ENCODE measurements around the gene SH2D4B. TPM values are rescaled to one million over a fixed set of nuclear protein-coding genes. Genes with fewer than 3 reads are reported as not detected.

Gene SH2D4B
- total and polyA plus RNA-seq, 2 of the 13 experiments (the other 11 are each of a cell fraction or from before 2014, with no cell fraction given) = not detected

DNA sequence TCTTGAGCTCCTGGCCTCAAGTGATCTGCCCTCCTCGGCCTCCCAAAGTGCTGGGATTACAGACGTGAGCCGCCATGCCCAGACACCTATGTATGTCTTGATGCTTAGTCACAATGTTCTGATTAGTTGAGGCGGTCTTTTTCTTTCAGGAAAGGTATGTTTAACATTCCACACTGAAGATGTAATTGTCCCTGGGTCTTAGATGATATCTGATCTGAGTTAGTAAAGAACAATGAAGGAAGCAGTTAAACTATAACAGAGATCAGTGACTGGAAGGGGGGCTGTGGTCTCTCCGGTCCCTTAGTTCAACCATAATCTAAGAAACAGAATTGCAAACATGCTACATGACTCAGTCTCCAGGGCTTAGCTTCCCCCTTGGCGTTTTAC lies 31.5 kb upstream of the SH2D4B start (continued):
- TF ChIP-seq, protein P1, sequence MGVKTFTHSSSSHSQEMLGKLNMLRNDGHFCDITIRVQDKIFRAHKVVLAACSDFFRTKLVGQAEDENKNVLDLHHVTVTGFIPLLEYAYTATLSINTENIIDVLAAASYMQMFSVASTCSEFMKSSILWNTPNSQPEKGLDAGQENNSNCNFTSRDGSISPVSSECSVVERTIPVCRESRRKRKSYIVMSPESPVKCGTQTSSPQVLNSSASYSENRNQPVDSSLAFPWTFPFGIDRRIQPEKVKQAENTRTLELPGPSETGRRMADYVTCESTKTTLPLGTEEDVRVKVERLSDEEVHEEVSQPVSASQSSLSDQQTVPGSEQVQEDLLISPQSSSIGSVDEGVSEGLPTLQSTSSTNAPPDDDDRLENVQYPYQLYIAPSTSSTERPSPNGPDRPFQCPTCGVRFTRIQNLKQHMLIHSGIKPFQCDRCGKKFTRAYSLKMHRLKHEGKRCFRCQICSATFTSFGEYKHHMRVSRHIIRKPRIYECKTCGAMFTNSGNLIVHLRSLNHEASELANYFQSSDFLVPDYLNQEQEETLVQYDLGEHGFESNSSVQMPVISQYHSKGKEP (CRISPR knock-in tag; IDR thresholded peaks at IDR 0.05) = no peak
- TF ChIP-seq ZNF615 (CRISPR knock-in tag; IDR thresholded peaks at IDR 0.05; ENCODE audit: borderline replicate concordance) (0 out of 2 replicates have a peak, but pooled peaks have one; percentile 25), ZNF30 (CRISPR knock-in tag; IDR thresholded peaks at IDR 0.05) (no peak), ETV5 (CRISPR knock-in tag; IDR thresholded peaks at IDR 0.05; ENCODE audit: borderline replicate concordance) (peak; percentile 13; the same call in 1 of the 2 replicates), ZNF547 (CRISPR knock-in tag; IDR thresholded peaks at IDR 0.05) (no peak), SOX6 (IDR thresholded peaks at IDR 0.05) (no peak), SOX6 (CRISPR knock-in tag; IDR thresholded peaks at IDR 0.05) (peak; percentile 82; the same call in 1 of the 2 replicates)

DNA sequence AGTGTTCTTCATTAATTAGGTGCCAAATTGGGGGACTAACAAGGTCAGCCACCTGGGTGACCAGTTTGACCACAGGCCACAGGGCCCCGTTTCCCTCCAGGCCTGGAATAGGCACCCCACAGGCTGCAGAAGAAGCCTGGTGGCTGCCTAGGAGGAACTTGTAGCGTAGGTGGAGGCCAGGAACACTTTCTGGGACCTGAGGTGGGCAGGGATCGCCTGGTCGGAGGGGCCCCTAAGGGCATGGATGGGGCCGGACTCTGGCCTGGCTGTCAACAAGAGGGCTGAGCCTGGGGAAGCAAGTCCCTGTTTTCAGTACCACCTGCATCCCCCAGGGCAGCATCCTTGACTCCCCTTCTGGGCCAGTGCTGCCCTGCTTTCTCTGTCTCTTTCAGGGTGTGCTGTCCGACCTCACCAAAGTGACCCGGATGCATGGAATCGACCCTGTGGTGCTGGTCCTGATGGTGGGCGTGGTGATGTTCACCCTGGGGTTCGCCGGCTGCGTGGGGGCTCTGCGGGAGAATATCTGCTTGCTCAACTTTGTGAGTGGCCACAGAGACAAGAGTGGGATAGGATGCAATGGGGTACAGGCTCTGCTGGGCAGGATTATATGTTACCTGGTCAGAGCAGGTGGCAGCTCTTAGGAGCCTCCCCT lies 30.7 kb upstream of the SH2D4B start:
- Histone ChIP-seq H3K27me3 (ENCODE audit: control insufficient read depth in 1 of 2, insufficient read depth in 2 of 2, low read length in 2 of 2) (no peaks in the 10 kb centered on the region), H3K79me2 (ENCODE audit: insufficient read depth, low read length) (peaks cover 37% of the 10 kb centered on the region), H3K27ac (ENCODE audit: extremely low read length, insufficient read depth, low read length) (peak overlapping the region; percentile 54), H3K9me3 (ENCODE audit: low read length) (no peaks in the 10 kb centered on the region), H3K36me3 (replicated peaks in 1 of 2; ENCODE audit: control insufficient read depth in 1 of 2, insufficient read depth in 2 of 2, low read length in 2 of 2) (peaks cover 22 to 42% of the 10 kb centered on the region in 2 experiments), H3K4me3 (replicated peaks in 1 of 3; ENCODE audit: insufficient read depth in 1 of 3, low read depth in 2 of 3, low read length in 3 of 3) (peak overlapping the region in 1 of 3 experiments; percentile 14; a peak in 1 of 6 replicates), H3K4me1 (ENCODE audit: insufficient read depth, low read length) (peaks cover 57% of the 10 kb centered on the region), H3K4me2 (ENCODE audit: low read depth, low read length) (peak overlapping the region; percentile 37), H4K20me1 (ENCODE audit: insufficient read depth, low read length) (peaks cover 10% of the 10 kb centered on the region; the same call in 1 of the 2 replicates), H3K9ac (ENCODE audit: insufficient read depth, low read depth, low read length) (peak overlapping the region; percentile 30), H2AFZ (ENCODE audit: low read length) (no peak overlapping the region)
- no peak for DNase-seq (ENCODE audit: low spot score)
- ATAC-seq = peak; percentile 11
- FAIRE-seq = no peak
- in situ Hi-C loops (cut with HindIII; ENCODE audit: extremely low pct_ligation_motif_present, low pct_unique_long_range_greater_than_20kb) = loop anchor here (5.0 to 25.0 kb wide), 2 partner anchors 120 to 245 kb away; no protein-coding TSS in a partner anchor
- CTCF ChIA-PET (ENCODE audit: low intra/inter-chr PET ratio, low total read pairs) = interaction anchor here (3.2 kb wide), 1 partner anchor 62 kb away, joined by 65 read pairs; no protein-coding TSS in a partner anchor
- intact Hi-C loops (cut with micrococcal nuclease; ENCODE audit: unreplicated experiment) = loop anchor here (1.0 kb wide), 1 partner anchor 63 kb away; no protein-coding TSS in a partner anchor
- POLR2A ChIA-PET = interaction anchor here (0.8 to 3.9 kb wide), 4 partner anchors 14 to 100 kb away, joined by 3 to 58 read pairs (median 24); partner anchors contain the start of gene PRXL2A
- no TSS peak for BruUV-seq (replicated peaks)
- 49% methylated on average over 4 of the region's 13 CpGs for WGBS (ENCODE audit: low lambda C conversion rate)
- TF ChIP-seq AGO2 (optimal IDR thresholded peaks at IDR 0.05; ENCODE audit: low read depth, low read length) (peak; percentile 54), ZNF703 (CRISPR knock-in tag; IDR thresholded peaks at IDR 0.05; ENCODE audit: borderline replicate concordance) (no peak), KDM3A (CRISPR knock-in tag; IDR thresholded peaks at IDR 0.05; ENCODE audit: low read depth) (no peak), CENPX (CRISPR knock-in tag; IDR thresholded peaks at IDR 0.05) (no peak), FOXA3 (CRISPR knock-in tag; IDR thresholded peaks at IDR 0.05) (no peak), ZNF724P (CRISPR knock-in tag; IDR thresholded peaks at IDR 0.05; ENCODE audit: borderline replicate concordance) (no peak), HDAC1 (CRISPR knock-in tag; IDR thresholded peaks at IDR 0.05) (no peak), ZNF260 (CRISPR knock-in tag; IDR thresholded peaks at IDR 0.05; ENCODE audit: borderline replicate concordance, low read depth) (no peak)
- TF ChIP-seq, protein P2, sequence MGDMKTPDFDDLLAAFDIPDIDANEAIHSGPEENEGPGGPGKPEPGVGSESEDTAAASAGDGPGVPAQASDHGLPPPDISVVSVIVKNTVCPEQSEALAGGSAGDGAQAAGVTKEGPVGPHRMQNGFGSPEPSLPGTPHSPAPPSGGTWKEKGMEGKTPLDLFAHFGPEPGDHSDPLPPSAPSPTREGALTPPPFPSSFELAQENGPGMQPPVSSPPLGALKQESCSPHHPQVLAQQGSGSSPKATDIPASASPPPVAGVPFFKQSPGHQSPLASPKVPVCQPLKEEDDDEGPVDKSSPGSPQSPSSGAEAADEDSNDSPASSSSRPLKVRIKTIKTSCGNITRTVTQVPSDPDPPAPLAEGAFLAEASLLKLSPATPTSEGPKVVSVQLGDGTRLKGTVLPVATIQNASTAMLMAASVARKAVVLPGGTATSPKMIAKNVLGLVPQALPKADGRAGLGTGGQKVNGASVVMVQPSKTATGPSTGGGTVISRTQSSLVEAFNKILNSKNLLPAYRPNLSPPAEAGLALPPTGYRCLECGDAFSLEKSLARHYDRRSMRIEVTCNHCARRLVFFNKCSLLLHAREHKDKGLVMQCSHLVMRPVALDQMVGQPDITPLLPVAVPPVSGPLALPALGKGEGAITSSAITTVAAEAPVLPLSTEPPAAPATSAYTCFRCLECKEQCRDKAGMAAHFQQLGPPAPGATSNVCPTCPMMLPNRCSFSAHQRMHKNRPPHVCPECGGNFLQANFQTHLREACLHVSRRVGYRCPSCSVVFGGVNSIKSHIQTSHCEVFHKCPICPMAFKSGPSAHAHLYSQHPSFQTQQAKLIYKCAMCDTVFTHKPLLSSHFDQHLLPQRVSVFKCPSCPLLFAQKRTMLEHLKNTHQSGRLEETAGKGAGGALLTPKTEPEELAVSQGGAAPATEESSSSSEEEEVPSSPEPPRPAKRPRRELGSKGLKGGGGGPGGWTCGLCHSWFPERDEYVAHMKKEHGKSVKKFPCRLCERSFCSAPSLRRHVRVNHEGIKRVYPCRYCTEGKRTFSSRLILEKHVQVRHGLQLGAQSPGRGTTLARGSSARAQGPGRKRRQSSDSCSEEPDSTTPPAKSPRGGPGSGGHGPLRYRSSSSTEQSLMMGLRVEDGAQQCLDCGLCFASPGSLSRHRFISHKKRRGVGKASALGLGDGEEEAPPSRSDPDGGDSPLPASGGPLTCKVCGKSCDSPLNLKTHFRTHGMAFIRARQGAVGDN (CRISPR knock-in tag; IDR thresholded peaks at IDR 0.05) = peak; percentile 55

All from HepG2 (cell line).